Common myeloid progenitor, CD34-positive (primary cell): Measurements from ENCODE around the gene ZSCAN21.

Experiments
- CTCF ChIA-PET: fragments of 350-600 bp; sonication (Branson Sonifier 250); formaldehyde crosslinking; loops from one replicate; lab custom pipeline; 2021; ENCODE audit warnings: antibody characterized with exemption; lab: Charles Lee
- POLR2A ChIA-PET: fragments of 350-600 bp; sonication (Branson Sonifier 250); formaldehyde crosslinking; loops from one replicate; lab custom pipeline; 2021; ENCODE audit warnings: antibody characterized with exemption; lab: Charles Lee
- DNase-seq, 3 donors: peaks; one replicate each; pipeline versions ENCODE4 v3.0.0 to v3.0.0-alpha.2; 2013
- H3K27ac ChIP-seq, 2 experiments: 1 replicate in 1 of 2; 2 replicates in 1 of 2; pipeline ENCODE4 v1.7.0; 2013; ENCODE audit warnings: inconsistent platforms in 2 of 2, low read length in 2 of 2, mild to moderate bottlenecking in 2 of 2, low read depth in 1 of 2, moderate library complexity in 1 of 2; ENCODE audit not compliant: severe bottlenecking in 2 of 2, insufficient read depth in 1 of 2, poor library complexity in 1 of 2
- H3K27me3 ChIP-seq, 5 experiments: replicated peaks in 2 of 5; 1 replicate in 3 of 5; 2 replicates in 2 of 5; pipeline versions ENCODE4 v1.6.1 to v1.7.0; 2013; ENCODE audit warnings: low read length in 4 of 5, mild to moderate bottlenecking in 2 of 5, moderate library complexity in 2 of 5, inconsistent platforms in 1 of 5; ENCODE audit not compliant: insufficient read depth in 5 of 5, control insufficient read depth in 4 of 5
- H3K36me3 ChIP-seq, 4 experiments: 1 replicate in 2 of 4; 2 replicates in 2 of 4; pipeline versions ENCODE4 v1.6.1 to v1.7.0; 2013; ENCODE audit warnings: low read length in 3 of 4, control low read depth in 1 of 4, mild to moderate bottlenecking in 1 of 4; ENCODE audit not compliant: control insufficient read depth in 4 of 4, insufficient read depth in 4 of 4
- H3K4me1 ChIP-seq, 4 experiments: 1 replicate in 3 of 4; 2 replicates in 1 of 4; pipeline versions ENCODE4 v1.6.1 to v1.7.1; 2013; ENCODE audit warnings: low read length in 3 of 4, mild to moderate bottlenecking in 3 of 4, control low read depth in 1 of 4, inconsistent platforms in 1 of 4, moderate library complexity in 1 of 4; ENCODE audit not compliant: control insufficient read depth in 4 of 4, insufficient read depth in 4 of 4; ENCODE audit errors: control extremely low read depth in 1 of 4
- H3K4me3 ChIP-seq, 7 experiments: 1 replicate in 4 of 7; 2 replicates in 3 of 7; pipeline versions ENCODE4 v1.5.1 to v1.7.0; 2013; ENCODE audit warnings: mild to moderate bottlenecking in 7 of 7, low read length in 6 of 7, moderate library complexity in 6 of 7, inconsistent platforms in 2 of 7, low read depth in 2 of 7, control low read depth in 1 of 7; ENCODE audit not compliant: insufficient read depth in 4 of 7, control insufficient read depth in 1 of 7; ENCODE audit errors: extremely low read depth in 1 of 7
- H3K9me3 ChIP-seq, 5 experiments: 1 replicate in 4 of 5; 2 replicates in 1 of 5; pipeline versions ENCODE4 v1.6.1 to v1.7.1; 2013; ENCODE audit warnings: low read length in 4 of 5, mild to moderate bottlenecking in 2 of 5, inconsistent platforms in 1 of 5, low read depth in 1 of 5, moderate library complexity in 1 of 5; ENCODE audit not compliant: control insufficient read depth in 4 of 5, insufficient read depth in 2 of 5; ENCODE audit errors: control extremely low read depth in 1 of 5
- WGBS: methylation state at CpG from one replicate; pipeline ENCODE4 v1.1.5; 2013; ENCODE audit not compliant: insufficient coverage; 5-methylcytosine and 5-hydroxymethylcytosine counted together

Gene ZSCAN21

GRCh38 chr7:100059251-100059739 lies 9.7 kb downstream of the ZSCAN21 start:
- H3K4me1 ChIP-seq = no peaks in the 10 kb centered on the region
- ChIA-PET CTCF (interaction anchor here (0.8 to 17.5 kb wide), 6 partner anchors 12 to 151 kb away, joined by 3 to 258 read pairs (median 4); no protein-coding TSS in a partner anchor), POLR2A (no interaction called here)
- peaks cover 17 to 59% (median 38%) of the 10 kb centered on the region in 4 experiments for H3K36me3 ChIP-seq
- H3K9me3 ChIP-seq = no peaks in the 10 kb centered on the region
- peak in 1 of 3 donors; percentile 36 for DNase-seq
- no peak overlapping the region for H3K27ac ChIP-seq
- 94% methylated on average over 4 of the region's 5 CpGs for WGBS
- H3K27me3 ChIP-seq = no peaks in the 10 kb centered on the region
- H3K4me3 ChIP-seq = no peak overlapping the region

- H3K9me3 ChIP-seq = no peaks in the 10 kb centered on the region
- H3K27ac ChIP-seq = no peak overlapping the region
- peaks cover 18 to 73% (median 42%) of the 10 kb centered on the region in 4 experiments for H3K36me3 ChIP-seq
- ChIA-PET CTCF (interaction anchor here (1.2 to 17.5 kb wide), 6 partner anchors 9 to 147 kb away, joined by 3 to 258 read pairs (median 6); no protein-coding TSS in a partner anchor), POLR2A (interaction anchor here (0.6 kb wide), 1 partner anchor 70 kb away, joined by 4 read pairs; no protein-coding TSS in a partner anchor)
- DNase-seq = peak in 1 of 3 donors; percentile 44
- 96% methylated on average over 11 of the region's 11 CpGs for WGBS
- no peaks in the 10 kb centered on the region for H3K4me1 ChIP-seq
- H3K4me3 ChIP-seq = no peak overlapping the region
- no peaks in the 10 kb centered on the region for H3K27me3 ChIP-seq
Measured at GRCh38 chr7:100061518-100062193, 12.1 kb downstream of the ZSCAN21 start.

GRCh38 chr7:100063376-100063775 lies 13.8 kb downstream of the ZSCAN21 start:
- no peak for DNase-seq
- Histone ChIP-seq H3K9me3 (no peaks in the 10 kb centered on the region), H3K27me3 (no peaks in the 10 kb centered on the region), H3K4me1 (no peaks in the 10 kb centered on the region), H3K27ac (no peak overlapping the region), H3K36me3 (peaks cover 12 to 62% (median 34%) of the 10 kb centered on the region in 4 experiments), H3K4me3 (no peak overlapping the region)
- POLR2A ChIA-PET = interaction anchor here (0.6 kb wide), 2 partner anchors 19 to 25 kb away, joined by 4 to 6 read pairs; no protein-coding TSS in a partner anchor
- CTCF ChIA-PET = interaction anchor here (0.8 to 17.5 kb wide), 9 partner anchors 8 to 149 kb away, joined by 3 to 258 read pairs (median 4); partner anchors contain the start of gene ZSCAN21
- 100% methylated on average over 3 of the region's 4 CpGs for WGBS

- Histone ChIP-seq H3K27ac (no peak overlapping the region), H3K4me1 (no peaks in the 10 kb centered on the region), H3K9me3 (no peaks in the 10 kb centered on the region), H3K4me3 (no peak overlapping the region), H3K27me3 (no peaks in the 10 kb centered on the region), H3K36me3 (peaks cover 10 to 60% (median 30%) of the 10 kb centered on the region in 4 experiments)
- CTCF ChIA-PET = interaction anchor here (0.8 to 17.5 kb wide), 10 partner anchors 9 to 150 kb away, joined by 3 to 258 read pairs (median 4); partner anchors contain the start of gene ZSCAN21
- DNase-seq = no peak
- WGBS = 98% methylated on average over 8 of the region's 9 CpGs
- POLR2A ChIA-PET = interaction anchor here (0.6 kb wide), 2 partner anchors 18 to 26 kb away, joined by 4 to 6 read pairs; no protein-coding TSS in a partner anchor
Measured at GRCh38 chr7:100064162-100064561, 14.6 kb downstream of the ZSCAN21 start.

GRCh38 chr7:100065452-100066186 lies 16.0 kb downstream of the ZSCAN21 start:
- ChIA-PET POLR2A (interaction anchor here (0.6 kb wide), 1 partner anchor 9 kb away, joined by 4 read pairs; no protein-coding TSS in a partner anchor), CTCF (interaction anchor here (1.0 to 2.0 kb wide), 3 partner anchors 10 to 73 kb away, joined by 3 to 6 read pairs (median 4); no protein-coding TSS in a partner anchor)
- Histone ChIP-seq H3K27me3 (no peaks in the 10 kb centered on the region), H3K27ac (no peak overlapping the region), H3K4me1 (no peaks in the 10 kb centered on the region), H3K4me3 (no peak overlapping the region), H3K36me3 (peaks cover 15 to 65% (median 38%) of the 10 kb centered on the region in 4 experiments), H3K9me3 (peaks cover 2 to 12% (median 8%) of the 10 kb centered on the region in 5 experiments)
- DNase-seq = peak in 1 of 3 donors; percentile 50
- 98% methylated on average over 6 of the region's 8 CpGs for WGBS

- peaks cover 23 to 66% (median 44%) of the 10 kb centered on the region in 4 experiments for H3K36me3 ChIP-seq
- ChIA-PET POLR2A (interaction anchor here (1.0 kb wide), 1 partner anchor 13 kb away, joined by 4 read pairs; no protein-coding TSS in a partner anchor), CTCF (interaction anchor here (1.0 to 1.4 kb wide), 2 partner anchors 9 to 15 kb away, joined by 3 to 8 read pairs; no protein-coding TSS in a partner anchor)
Measured at GRCh38 chr7:100066953-100067352, 17.4 kb downstream of the ZSCAN21 start.

More at GRCh38 chr7:100066953-100067352, 17.4 kb downstream of the ZSCAN21 start:
- Histone ChIP-seq H3K4me1 (no peaks in the 10 kb centered on the region), H3K9me3 (peaks cover 11 to 25% (median 21%) of the 10 kb centered on the region in 5 experiments), H3K27ac (no peak overlapping the region), H3K27me3 (no peaks in the 10 kb centered on the region), H3K4me3 (no peak overlapping the region)
- 97% methylated on average over 7 of the region's 7 CpGs for WGBS
- no peak for DNase-seq
